Activated CD8-positive, alpha-beta T cell treated with anti-CD3 and anti-CD28 coated beads, Interleukin-2, amount 10 ng/mL, durations not matched to agents 7 days and 5 days (primary cell): Measurements from ENCODE around the gene ZNF768. TPM values are rescaled to one million over a fixed set of nuclear protein-coding genes. Genes with fewer than 3 reads are reported as not detected.
"Not testable (repeated sequence)": the region's sequence is repeated elsewhere in the genome, so short reads cannot be mapped to it uniquely, and the experiment has no call there.

Experiments used
- ATAC-seq: fragments of 150-1000 bp; cut with Tn5 transposase; one replicate; pipeline ENCODE4 v1.10.0; 2021; ENCODE audit warnings: moderate library complexity
- CTCF ChIA-PET: fragments of 350-600 bp; sonication (Branson Sonifier 250); formaldehyde crosslinking; loops from one replicate; lab custom pipeline; 2021; ENCODE audit warnings: antibody characterized with exemption; lab: Charles Lee
- POLR2A ChIA-PET: fragments of 350-600 bp; sonication (Branson Sonifier 250); formaldehyde crosslinking; loops from one replicate; lab custom pipeline; 2021; ENCODE audit warnings: antibody characterized with exemption; lab: Charles Lee
- DNase-seq: peaks from one replicate; pipeline ENCODE4 v3.0.0-alpha.2; 2020
- H3K27ac Mint-ChIP-seq: one replicate; pipeline ENCODE4 v1.8.0; 2021; ENCODE audit warnings: mild to moderate bottlenecking, mixed read lengths
- H3K27me3 Mint-ChIP-seq: one replicate; pipeline ENCODE4 v1.8.0; 2021; ENCODE audit warnings: low read depth, mixed read lengths
- H3K36me3 Mint-ChIP-seq: one replicate; pipeline ENCODE4 v1.8.0; 2021; ENCODE audit warnings: low read depth, mixed read lengths
- H3K4me1 Mint-ChIP-seq: one replicate; pipeline ENCODE4 v1.8.0; 2021; ENCODE audit warnings: low read depth, mixed read lengths
- H3K4me3 Mint-ChIP-seq: one replicate; pipeline ENCODE4 v1.8.0; 2021; ENCODE audit warnings: mild to moderate bottlenecking, mixed read lengths
- H3K9me3 Mint-ChIP-seq: one replicate; pipeline ENCODE4 v1.8.0; 2022; ENCODE audit warnings: mixed read lengths; ENCODE audit not compliant: insufficient read depth
- total RNA-seq, 2 experiments: library from RNA; stranded (reverse); gene quantifications; one replicate each; pipeline ENCODE4 v1.2.3, GENCODE V29; 2021

ZNF768 gene
- total RNA-seq, 2 experiments from 2014 or later: 6.7 to 7.0 TPM

DNA sequence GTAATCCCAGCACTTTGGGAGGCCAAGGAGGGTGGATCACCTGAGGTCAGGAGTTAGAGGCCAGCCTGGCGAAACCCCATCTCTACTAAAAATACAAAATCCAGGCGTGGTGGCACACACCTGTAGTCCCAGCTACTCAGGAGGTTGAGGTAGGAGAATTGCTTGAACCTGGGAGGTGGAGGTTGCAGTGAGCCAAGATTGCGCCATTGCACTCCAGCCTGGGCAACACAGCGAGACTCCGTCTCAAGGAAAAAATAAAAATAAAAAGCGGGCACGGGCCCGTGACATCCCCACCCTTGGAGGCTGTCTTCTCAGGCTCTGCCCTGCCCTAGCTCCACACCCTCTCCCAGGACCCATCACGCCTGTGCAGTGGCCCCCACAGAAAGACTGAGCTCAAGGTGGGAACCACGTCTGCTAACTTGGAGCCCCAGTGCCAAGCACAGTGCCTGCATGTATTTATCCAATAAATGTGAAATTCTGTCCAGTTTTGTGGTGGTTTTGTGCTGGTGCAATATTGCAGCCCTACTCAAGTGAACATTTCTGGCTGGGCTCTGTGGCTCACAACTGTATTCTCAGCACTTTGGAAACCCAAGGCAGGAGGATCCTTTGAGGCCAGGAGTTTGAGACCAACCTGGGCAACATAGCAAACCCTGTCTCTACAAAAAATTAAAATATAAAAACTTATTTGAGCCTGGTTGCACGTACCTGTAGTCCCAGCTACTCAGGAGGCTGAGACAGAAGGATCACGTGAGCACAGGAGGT lies 3.5 kb downstream of the ZNF768 start:
- H3K4me3 Mint-ChIP-seq, H3K27me3 Mint-ChIP-seq, ATAC-seq, DNase-seq, H3K9me3 Mint-ChIP-seq: not testable (repeated sequence)
- Mint-ChIP-seq H3K4me1 (peaks cover 33% of the 10 kb centered on the region), H3K27ac (peak overlapping the region; percentile 30), H3K36me3 (peaks cover 44% of the 10 kb centered on the region)
- POLR2A ChIA-PET: interaction anchor here (0.6 to 1.7 kb wide), 5 partner anchors 13 to 78 kb away, joined by 3 to 5 read pairs (median 3); no protein-coding TSS in a partner anchor
- CTCF ChIA-PET: interaction anchor here (0.8 to 1.2 kb wide), 2 partner anchors 43 to 76 kb away, joined by 3 to 4 read pairs; no protein-coding TSS in a partner anchor

DNA sequence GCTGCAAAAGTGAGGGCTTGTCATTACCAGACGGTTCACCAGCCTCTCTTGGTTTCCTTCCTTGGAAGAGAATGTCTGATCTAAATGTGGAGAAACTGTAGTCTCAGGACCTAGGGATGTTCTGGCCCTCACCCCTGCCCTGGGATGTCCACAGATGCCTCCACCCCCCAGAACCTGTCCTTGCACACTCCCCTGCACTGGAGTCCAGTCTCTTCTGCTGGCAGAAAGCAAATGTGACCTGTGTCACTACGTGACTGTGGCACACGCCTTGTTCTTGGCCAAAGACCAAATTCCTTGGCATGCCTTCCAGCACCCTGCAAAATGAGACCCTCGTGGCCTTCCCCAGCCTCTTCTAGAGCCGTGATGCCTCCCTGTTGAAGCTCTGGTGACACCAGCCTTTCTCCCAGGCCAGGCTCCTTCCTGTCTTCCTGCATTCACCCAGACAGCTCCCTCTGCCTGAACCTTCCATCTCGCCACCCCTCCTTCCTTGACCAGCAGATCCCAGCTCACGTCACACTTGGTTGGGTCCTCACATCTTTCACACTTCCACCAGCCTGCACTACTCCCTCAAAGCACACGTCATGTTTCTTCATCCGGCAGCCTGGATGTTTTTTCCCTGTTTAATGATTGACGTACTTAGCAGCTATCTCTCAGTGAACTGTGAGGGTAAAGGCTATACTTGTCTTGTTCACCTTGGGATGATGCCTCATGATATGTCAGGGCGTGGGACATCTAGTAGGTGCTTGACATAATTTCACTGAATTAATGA lies 4.3 kb downstream of the ZNF768 start:
- CTCF ChIA-PET: interaction anchor here (1.2 kb wide), 1 partner anchor 77 kb away, joined by 4 read pairs; no protein-coding TSS in a partner anchor
- Mint-ChIP-seq H3K9me3 (no peaks in the 10 kb centered on the region), H3K4me3 (no peak overlapping the region), H3K4me1 (peaks cover 34% of the 10 kb centered on the region), H3K27me3 (no peaks in the 10 kb centered on the region), H3K27ac (peak overlapping the region; percentile 1), H3K36me3 (peaks cover 52% of the 10 kb centered on the region)
- no peak for ATAC-seq
- DNase-seq: no peak
- POLR2A ChIA-PET: interaction anchor here (1.0 to 1.7 kb wide), 4 partner anchors 13 to 41 kb away, joined by 3 to 5 read pairs (median 4); no protein-coding TSS in a partner anchor

- no peak for ATAC-seq
- POLR2A ChIA-PET: interaction anchor here (0.7 to 1.7 kb wide), 3 partner anchors 14 to 51 kb away, joined by 3 to 5 read pairs (median 3); no protein-coding TSS in a partner anchor
Observed at GRCh38 chr16:30521476-30521872, 4.9 kb downstream of the ZNF768 start.

DNA sequence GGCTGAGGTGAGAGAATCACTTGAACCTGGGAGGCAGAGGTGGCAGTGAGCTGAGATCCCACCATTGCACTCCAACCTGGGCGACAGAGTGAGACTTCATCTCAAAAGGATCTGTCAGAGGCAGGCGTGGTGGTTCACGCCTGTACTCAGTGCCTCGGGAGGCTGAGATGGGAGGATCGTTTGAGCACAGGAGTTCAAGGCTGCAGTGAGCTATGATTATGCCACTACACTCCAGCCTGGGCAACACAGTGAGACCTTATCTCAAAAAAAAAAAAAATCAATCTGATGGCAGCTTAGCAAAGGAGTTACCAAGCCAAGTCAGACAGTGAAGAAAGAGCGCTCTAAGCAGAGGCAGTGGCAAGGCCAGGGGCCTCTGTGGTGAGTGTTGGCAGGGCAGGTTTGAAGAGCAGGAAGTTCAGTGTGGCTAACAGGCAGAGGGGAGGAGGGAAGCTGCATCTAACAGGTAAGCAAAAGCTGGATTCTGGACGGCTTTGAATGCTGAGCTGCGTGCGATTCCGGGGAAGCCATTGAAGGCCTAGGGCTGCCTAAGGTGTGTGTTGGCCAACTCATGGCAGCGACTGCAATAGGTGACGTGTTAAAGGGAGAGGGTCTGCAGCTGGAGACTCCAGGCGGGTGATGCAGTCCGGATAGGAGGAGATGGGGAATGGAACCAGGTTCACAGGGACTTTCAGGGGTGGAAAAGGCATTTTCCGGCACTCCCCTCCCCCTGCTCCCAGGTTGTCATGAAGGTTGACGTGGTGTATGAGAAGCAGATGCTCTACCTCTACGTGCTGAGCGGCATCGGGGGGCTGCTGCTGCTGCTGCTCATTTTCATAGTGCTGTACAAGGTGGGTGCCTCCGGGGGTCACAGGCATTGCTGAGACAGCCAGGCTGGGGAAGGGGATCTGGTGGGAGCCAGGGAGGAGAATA lies 7.0 kb downstream of the ZNF768 start:
- H3K4me3 Mint-ChIP-seq: no peak overlapping the region
- H3K36me3 Mint-ChIP-seq: peaks cover 71% of the 10 kb centered on the region
- CTCF ChIA-PET: interaction anchor here (0.8 to 3.0 kb wide), 3 partner anchors 89 to 96 kb away, joined by 3 to 10 read pairs (median 3); partner anchors contain the start of gene DCTPP1
- POLR2A ChIA-PET: interaction anchor here (0.6 to 3.6 kb wide), 7 partner anchors 9 to 176 kb away, joined by 3 to 18 read pairs (median 4); partner anchors contain the start of genes ZNF747 and ZNF764
- DNase-seq (peak; percentile 54), ATAC-seq (peak; percentile 47)
- no peaks in the 10 kb centered on the region for H3K27me3 Mint-ChIP-seq
- H3K4me1 Mint-ChIP-seq: peaks cover 40% of the 10 kb centered on the region
- H3K9me3 Mint-ChIP-seq: no peaks in the 10 kb centered on the region
- peak overlapping the region; percentile 50 for H3K27ac Mint-ChIP-seq

More at GRCh38 chr16:30521476-30521872, 4.9 kb downstream of the ZNF768 start:
- Mint-ChIP-seq H3K27me3 (no peaks in the 10 kb centered on the region), H3K36me3 (peaks cover 58% of the 10 kb centered on the region), H3K4me3 (no peak overlapping the region), H3K27ac (no peak overlapping the region), H3K9me3 (no peaks in the 10 kb centered on the region), H3K4me1 (peaks cover 39% of the 10 kb centered on the region)
- DNase-seq: no peak
- CTCF ChIA-PET: no interaction called here

DNA sequence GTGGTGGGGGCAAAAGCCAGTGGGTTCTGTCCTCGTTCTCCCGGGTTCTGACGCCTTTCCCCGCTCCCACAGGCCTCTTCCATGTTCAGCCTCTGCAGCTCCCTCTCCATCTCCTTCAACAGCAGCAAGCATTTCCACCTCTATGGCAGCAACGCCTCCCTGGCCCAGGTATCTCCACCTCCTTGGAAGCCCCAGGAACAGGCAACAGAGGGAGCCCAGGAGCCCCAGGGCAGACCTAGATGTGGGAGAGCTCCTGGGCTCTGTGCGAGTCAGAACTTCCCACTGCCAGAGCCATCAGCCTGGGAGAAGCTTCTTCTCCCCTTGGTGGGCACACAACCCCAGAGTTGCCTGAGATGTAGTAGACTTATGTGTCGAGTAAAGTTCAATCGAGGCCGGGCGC lies 7.8 kb downstream of the ZNF768 start:
- POLR2A ChIA-PET: interaction anchor here (1.2 to 3.6 kb wide), 5 partner anchors 8 to 39 kb away, joined by 3 to 18 read pairs (median 6); partner anchors contain the start of genes ZNF747 and ZNF764
- Mint-ChIP-seq H3K9me3 (no peaks in the 10 kb centered on the region), H3K36me3 (peaks cover 77% of the 10 kb centered on the region), H3K4me1 (peaks cover 40% of the 10 kb centered on the region), H3K4me3 (no peak overlapping the region), H3K27ac (peak overlapping the region; percentile 50), H3K27me3 (no peaks in the 10 kb centered on the region)
- ATAC-seq (no peak), DNase-seq (no peak)
- CTCF ChIA-PET: interaction anchor here (0.8 to 3.0 kb wide), 2 partner anchors 88 to 97 kb away, joined by 3 to 10 read pairs; partner anchors contain the start of gene DCTPP1

GRCh38 chr16:30515275-30515674 lies 11.1 kb downstream of the ZNF768 start:
- Mint-ChIP-seq H3K4me1 (peaks cover 45% of the 10 kb centered on the region), H3K9me3 (no peaks in the 10 kb centered on the region), H3K27me3 (no peaks in the 10 kb centered on the region), H3K36me3 (peaks cover 85% of the 10 kb centered on the region), H3K4me3 (no peak overlapping the region), H3K27ac (peak overlapping the region; percentile 25)
- ATAC-seq: no peak
- POLR2A ChIA-PET: interaction anchor here (1.1 to 1.5 kb wide), 2 partner anchors 14 to 95 kb away, joined by 3 read pairs; partner anchors contain the start of gene ZNF689
- no peak for DNase-seq
- CTCF ChIA-PET: interaction anchor here (1.2 kb wide), 1 partner anchor 10 kb away, joined by 3 read pairs; no protein-coding TSS in a partner anchor

DNA sequence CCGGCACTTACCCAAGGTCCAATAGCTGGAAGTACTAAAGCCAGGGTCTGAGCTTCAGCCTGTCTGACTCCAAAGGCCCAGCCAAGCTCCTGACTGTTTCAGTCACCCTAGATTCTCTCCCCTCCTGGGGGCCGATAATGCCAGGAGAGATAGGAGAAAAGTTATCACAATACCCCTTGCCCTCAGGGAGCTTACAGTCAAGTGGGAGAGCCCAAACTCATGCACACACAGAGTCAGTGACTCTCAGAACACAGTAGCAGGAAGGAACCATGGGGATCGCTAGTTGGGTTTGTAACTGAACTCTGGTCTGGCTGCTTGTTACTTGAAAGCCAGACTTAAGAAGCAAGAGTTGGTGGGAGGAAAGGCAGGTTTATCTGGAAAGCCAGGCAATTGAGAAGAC lies 14.9 kb downstream of the ZNF768 start:
- H3K4me3 Mint-ChIP-seq: no peak overlapping the region
- ATAC-seq (no peak), DNase-seq (no peak)
- H3K27me3 Mint-ChIP-seq: no peaks in the 10 kb centered on the region
- CTCF ChIA-PET: interaction anchor here (1.5 kb wide), 1 partner anchor 36 kb away, joined by 5 read pairs; no protein-coding TSS in a partner anchor
- peaks cover 13% of the 10 kb centered on the region for H3K4me1 Mint-ChIP-seq
- peaks cover 75% of the 10 kb centered on the region for H3K36me3 Mint-ChIP-seq
- POLR2A ChIA-PET: interaction anchor here (1.1 to 1.2 kb wide), 2 partner anchors 10 to 13 kb away, joined by 3 to 4 read pairs; no protein-coding TSS in a partner anchor
- H3K9me3 Mint-ChIP-seq: no peaks in the 10 kb centered on the region
- H3K27ac Mint-ChIP-seq: peak overlapping the region; percentile 34

- ChIA-PET POLR2A (interaction anchor here (0.5 to 2.3 kb wide), 10 partner anchors 9 to 92 kb away, joined by 3 to 8 read pairs (median 3); no protein-coding TSS in a partner anchor), CTCF (interaction anchor here (1.5 to 3.9 kb wide), 4 partner anchors 35 to 88 kb away, joined by 5 to 14 read pairs (median 6); partner anchors contain the start of gene DCTPP1)
- H3K27ac Mint-ChIP-seq: peak overlapping the region; percentile 61
- H3K4me1 Mint-ChIP-seq: peaks cover 12% of the 10 kb centered on the region
- H3K36me3 Mint-ChIP-seq: peaks cover 67% of the 10 kb centered on the region
- no peak overlapping the region for H3K4me3 Mint-ChIP-seq
- ATAC-seq: no peak
- no peaks in the 10 kb centered on the region for H3K9me3 Mint-ChIP-seq
- no peaks in the 10 kb centered on the region for H3K27me3 Mint-ChIP-seq
- no peak for DNase-seq
Observed at GRCh38 chr16:30510376-30510938, 15.9 kb downstream of the ZNF768 start.

DNA sequence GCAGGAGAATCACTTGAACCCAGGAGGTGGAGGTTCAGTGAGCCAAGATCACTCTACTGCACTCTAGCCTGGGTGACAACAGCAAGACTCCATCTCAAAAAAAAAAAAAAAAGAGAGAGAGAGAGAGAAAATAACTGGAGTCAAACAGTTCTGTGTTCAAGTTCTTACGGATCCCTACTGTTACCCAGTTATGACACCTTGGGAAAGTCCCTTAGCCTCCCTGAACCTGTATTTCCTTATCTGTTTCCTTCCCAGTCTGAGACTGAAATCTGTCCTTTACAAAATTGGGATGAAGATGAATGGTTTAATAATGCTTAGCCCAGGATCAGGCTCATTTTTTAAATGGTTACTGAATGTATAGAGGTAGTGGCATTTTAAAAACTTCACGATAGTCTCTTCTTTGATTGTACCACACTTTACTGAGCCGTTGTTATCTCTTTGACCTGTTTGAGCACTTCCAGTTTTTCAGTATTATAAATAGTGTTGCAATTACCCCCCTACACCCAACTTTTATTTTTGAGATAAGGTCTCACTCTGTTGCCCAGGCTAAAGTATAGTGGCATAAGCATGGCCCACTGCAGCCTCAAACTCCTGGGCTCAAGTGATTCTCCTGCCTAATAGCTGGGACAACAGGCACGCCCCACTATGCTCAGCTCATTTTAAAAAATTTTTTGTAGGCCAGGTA lies 17.1 kb downstream of the ZNF768 start:
- ATAC-seq (no peak), DNase-seq (no peak)
- ChIA-PET CTCF (interaction anchor here (1.6 to 3.9 kb wide), 4 partner anchors 59 to 89 kb away, joined by 5 to 14 read pairs (median 6); partner anchors contain the start of gene DCTPP1), POLR2A (interaction anchor here (0.9 to 2.3 kb wide), 6 partner anchors 8 to 51 kb away, joined by 3 to 8 read pairs (median 5); no protein-coding TSS in a partner anchor)
- Mint-ChIP-seq H3K27me3 (no peaks in the 10 kb centered on the region), H3K4me3 (no peak overlapping the region), H3K9me3 (no peaks in the 10 kb centered on the region), H3K36me3 (peaks cover 67% of the 10 kb centered on the region), H3K4me1 (peaks cover 7% of the 10 kb centered on the region), H3K27ac (no peak overlapping the region)
